GM18502 (cell line): ENCODE data around the gene FRG2.
"Not testable (repeated sequence)": the region's sequence is repeated elsewhere in the genome, so short reads cannot be mapped to it uniquely, and the experiment has no call there.

Experiments
- ATAC-seq: cut with Tn5 transposase; IDR thresholded peaks from one replicate; pipeline ENCODE4 v1.9.1; 2021; ENCODE audit warnings: mild to moderate bottlenecking; ENCODE audit not compliant: unreplicated experiment, poor library complexity

FRG2 gene

DNA sequence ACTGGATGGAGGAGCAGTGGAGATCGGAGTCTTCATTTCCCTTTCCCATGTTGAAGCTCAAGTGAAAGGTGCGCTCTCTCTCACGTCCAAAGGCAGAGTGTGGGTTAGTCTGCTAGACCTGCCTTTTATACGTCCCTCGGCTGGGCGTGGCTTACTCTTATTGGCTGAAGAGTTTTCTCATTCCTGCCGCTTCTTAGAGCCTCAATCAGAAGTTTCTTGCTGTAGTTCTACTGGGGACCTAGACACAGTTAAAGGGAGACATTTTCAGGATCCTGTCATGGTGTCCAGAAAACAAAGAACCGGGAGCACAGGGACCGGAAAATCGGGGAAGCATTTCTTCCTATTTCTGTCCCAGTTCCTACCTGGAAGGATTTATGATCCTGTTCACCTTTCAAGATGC is at the start of gene FRG2:
TSS of gene FRG2 (minus strand) at position 101 of the 400 bp plus-strand sequence. CDS start at position 49, 52 bp downstream.
- ATAC-seq, result not testable (repeated sequence)

DNA sequence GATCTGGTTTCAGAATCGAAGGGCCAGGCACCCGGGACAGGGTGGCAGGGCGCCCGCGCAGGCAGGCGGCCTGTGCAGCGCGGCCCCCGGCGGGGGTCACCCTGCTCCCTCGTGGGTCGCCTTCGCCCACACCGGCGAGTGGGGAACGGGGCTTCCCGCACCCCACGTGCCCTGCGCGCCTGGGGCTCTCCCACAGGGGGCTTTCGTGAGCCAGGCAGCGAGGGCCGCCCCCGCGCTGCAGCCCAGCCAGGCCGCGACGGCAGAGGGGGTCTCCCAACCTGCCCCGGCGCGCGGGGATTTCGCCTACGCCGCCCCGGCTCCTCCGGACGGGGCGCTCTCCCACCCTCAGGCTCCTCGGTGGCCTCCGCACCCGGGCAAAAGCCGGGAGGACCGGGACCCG is 41.3 kb upstream of the FRG2 start:
- not testable (repeated sequence) for ATAC-seq

DNA sequence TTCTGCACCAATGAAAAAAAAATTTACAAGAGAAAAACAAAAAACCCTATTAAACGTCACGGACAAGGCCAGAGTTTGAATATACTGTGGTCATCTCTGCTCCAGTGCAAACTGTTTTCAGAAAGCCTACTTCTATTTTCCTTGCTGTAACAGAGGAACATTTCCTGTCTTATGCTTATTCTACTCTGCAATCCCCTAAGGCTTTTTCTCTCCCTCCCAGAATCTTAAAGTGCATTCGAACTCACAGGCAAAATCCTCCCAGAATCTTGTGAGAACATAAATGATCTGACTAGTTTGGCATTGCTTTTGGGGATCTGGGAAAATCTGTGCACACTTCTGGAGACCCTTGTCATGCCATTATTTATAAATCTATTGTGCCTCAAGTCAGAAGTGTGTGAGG is 37.7 kb upstream of the FRG2 start:
- ATAC-seq, result not testable (repeated sequence)

DNA sequence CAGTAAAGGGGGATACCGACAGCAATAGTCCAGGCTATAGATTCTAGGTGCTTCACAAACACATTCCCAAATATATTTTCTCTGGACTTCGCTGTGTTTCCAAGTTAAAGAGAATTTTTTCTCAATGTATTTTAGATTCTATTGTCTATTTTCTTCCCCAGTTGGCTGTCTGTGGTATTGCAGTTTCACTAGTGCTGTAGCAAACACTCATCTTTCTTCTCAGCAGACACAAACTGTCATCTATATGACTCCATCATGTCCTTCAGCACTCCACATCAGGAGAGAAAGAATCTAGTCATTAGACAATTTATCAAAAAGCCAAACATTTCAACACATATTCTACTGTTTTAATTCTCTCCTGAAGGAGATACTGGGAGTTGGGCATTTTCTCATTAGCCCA is 37.3 kb upstream of the FRG2 start, which contains the start of gene DBET:
TSS of gene DBET (plus strand) at position 161 of the 400 bp plus-strand sequence.
- peak; percentile 50 for ATAC-seq

DNA sequence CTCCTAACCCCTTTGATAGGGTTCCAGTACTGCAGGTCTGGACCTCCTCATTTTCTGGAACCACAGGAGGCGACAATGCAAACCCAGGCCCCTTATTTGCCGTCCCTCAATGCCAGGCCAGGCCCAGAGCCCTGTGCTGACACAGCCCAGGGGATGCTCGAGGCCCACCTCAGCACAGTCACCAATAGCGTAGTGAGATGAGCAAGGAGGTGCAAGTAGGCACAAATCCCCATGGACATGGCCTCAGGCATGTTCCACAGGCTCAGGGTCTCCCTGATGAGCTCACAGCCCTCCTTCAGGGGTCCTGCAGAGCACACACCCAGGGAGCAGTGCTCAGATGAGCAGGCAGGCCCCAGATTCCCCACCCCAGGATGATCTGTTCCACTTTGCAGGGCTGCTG is 31.9 kb upstream of the FRG2 start:
- ATAC-seq, result not testable (repeated sequence)

GRCh38 chr4:190049378-190050239 is 22.6 kb upstream of the FRG2 start:
- not testable (repeated sequence) for ATAC-seq

DNA sequence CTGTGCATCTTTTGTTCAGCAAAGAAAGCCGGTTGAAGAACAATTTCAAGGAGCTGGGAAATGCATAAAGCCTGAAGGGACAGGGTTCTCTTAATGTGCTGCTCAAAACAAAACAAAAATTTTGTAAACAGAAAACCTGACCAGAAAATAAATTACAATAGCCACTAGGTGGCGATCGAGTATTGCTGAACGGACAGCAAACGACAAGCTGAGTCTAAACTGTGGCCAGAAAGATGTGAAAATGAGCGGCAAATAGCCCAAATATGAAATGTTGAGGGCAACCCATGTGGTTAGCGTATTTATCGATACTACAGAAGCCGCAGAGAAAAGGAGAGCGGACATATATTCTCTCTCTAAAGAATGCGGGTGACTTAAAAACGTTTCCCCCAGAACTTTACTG is 20.6 kb upstream of the FRG2 start:
- not testable (repeated sequence) for ATAC-seq

DNA sequence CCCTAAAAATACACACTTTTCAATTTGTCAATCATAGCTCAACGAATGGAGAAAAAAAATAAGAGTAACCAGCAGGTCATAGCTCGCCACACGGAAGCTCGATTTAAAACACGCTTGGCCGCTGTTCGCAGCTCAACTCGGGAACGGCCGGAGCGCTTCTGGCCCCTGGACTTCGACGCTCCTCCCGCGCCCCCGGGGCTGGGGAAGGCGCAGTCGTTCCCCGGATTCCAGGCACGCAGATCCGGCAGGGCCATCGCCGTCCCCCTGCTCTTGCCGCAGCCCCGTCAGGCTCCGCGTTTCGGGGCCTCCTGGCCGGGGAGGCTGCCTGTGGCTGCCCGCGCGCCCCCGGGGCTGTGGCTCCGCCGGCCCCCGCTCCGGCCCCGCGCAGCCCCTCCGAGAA is 13.8 kb upstream of the FRG2 start:
- not testable (repeated sequence) for ATAC-seq

GRCh38 chr4:190037704-190038388 is 10.8 kb upstream of the FRG2 start:
- ATAC-seq, result not testable (repeated sequence)

DNA sequence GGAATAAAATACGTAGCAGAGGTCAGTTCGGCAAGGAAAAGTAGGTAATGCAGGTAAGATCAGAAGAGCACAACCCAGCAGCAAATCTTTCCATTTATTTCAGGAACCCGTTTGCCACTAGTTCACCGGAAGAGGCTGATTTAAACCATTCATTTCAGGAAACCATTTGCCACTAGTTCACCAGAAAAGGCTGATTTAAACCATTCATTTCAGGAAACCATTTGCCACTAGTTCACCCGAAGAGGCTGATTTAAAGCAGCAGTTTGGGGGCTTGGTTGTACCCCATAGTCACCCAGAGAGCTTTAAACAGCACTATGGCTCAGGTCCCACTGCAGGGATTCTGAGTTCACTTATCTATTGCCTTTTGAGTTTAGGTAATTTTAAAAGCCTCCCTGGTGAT is 4.2 kb upstream of the FRG2 start:
- not testable (repeated sequence) for ATAC-seq

DNA sequence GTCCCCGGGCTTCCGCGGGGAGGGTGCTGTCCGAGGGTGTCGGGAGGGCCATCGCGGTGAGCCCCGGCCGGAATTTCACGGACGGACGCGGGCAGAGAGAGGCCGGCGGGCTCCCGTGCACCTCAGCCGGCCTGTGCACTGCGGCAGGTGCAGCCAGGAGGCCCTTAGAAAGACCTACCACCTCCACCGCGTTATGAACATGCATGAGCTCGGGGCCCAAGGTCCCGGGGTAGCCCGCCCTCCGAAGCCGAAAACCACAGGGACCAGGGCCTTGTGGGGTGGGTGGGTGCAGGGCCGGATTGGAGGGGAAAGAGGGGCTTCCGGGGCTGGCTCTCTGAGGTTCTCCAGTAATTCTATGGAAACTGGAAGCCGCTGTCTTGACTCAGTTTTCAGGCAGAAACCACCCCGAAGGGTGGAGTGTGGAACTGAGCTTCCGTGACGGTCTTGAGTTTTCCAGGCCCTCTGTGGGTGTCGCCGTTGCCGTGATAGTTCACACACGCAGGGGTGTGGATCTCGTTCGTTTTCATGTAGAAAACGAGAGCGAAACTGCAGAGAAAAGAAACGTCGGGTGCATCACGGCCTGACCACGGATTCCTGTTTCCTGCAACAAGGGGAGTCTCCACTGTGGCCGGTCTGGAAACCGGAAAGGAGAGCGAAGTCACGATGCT is 4.3 kb downstream of the FRG2 start:
- ATAC-seq, result not testable (repeated sequence)

DNA sequence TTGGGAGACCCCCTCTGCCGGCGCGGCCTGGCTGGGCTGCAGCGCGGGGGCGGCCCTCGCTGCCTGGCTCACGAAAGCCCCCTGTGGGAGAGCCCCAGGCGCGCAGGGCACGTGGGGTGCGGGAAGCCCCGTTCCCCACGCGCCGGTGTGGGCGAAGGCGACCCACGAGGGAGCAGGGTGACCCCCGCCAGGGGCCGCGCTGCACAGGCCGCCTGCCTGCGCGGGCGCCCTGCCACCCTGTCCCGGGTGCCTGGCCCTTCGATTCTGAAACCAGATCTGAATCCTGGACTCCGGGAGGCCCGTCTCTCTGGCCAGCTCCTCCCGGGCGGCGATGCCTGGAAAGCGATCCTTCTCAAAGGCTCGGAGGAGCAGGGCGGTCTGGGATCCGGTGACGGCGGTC is 5.1 kb downstream of the FRG2 start:
- ATAC-seq, result not testable (repeated sequence)

GRCh38 chr4:190020790-190021717 is 6.0 kb downstream of the FRG2 start:
- no peak for ATAC-seq

DNA sequence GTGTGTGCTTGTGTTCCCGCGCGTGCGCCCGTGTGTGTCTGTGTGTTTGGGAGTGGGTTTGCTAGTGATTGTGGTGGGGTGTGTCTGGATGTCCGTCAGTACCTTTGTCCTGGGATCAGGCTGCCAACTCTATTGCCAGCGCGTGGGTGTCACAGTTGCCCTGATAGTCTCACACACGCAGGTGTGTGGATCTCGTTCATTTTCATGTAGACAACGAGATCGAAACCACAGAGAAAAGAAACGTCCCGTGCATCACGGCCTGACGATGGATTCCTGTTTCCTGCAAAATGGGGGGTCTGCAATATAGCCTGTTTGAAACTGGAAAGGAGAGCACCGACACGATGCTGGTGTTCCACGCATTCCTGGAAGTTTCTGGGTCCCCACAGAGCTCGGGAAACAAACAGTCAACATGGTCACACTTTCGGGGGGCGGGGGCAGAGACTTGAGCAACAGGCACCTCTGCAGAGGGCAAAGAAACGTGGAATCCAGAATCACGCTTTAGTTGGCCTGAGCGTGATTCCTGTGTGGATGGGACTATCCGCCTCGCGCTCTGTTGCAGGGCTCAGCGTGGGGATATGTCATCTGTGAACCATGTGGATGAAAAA is 7.1 kb downstream of the FRG2 start:
- not testable (repeated sequence) for ATAC-seq

GRCh38 chr4:190019023-190019858 is 7.8 kb downstream of the FRG2 start:
- ATAC-seq, result no peak

GRCh38 chr4:190018201-190018920 is 8.7 kb downstream of the FRG2 start:
- ATAC-seq, result no peak

DNA sequence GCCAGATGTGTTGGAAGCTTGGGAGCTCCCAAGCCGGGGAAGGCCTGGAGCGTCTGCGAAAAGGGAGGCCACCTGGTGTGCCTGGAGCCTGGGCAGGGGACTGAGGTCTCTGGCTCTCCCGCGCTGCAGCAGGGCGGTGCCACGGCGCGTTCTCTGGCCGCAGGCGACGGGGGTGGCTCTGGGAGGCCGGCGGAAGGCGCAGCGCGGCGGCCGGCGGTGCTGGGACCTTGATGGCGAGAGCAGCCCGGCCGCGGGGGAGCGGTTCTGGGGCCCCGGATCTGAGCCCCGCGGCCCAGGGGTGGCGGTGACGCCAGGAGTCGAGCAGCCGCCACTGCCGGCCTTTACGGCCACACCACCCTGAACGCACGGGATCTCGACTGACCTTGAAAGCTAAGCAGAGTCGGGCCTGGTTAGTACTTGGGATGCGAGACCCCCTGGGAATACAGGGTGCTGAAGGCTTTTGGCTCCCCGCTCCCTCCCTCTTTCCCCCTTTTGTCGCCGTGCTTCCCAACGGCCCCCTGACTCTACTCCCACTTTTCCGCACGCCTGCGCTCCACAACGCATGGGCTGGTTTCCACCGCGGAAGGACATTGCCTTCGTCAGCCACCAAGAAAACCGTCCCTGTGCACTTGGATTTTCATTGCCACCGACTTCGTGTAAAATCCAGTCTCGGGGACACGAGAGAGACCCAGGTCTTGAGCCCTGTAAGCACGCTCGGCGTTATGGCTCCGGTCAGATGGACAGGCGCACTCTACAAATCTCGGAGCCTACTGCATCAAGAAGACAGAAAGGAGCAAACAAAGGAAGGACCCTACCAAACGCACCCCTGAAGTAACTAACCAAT is 9.5 kb downstream of the FRG2 start:
- ATAC-seq, result no peak
